Left colon (tissue), 2 donors: ENCODE results near the gene TBC1D9B. TPM values are rescaled to one million over a fixed set of nuclear protein-coding genes. Genes with fewer than 3 reads are reported as not detected.

Source experiments
- ATAC-seq: fragments of 200-7000 bp; cut with Tn5 transposase; one replicate; pipeline ENCODE4 v1.9.1; 2020; ENCODE audit warnings: mild to moderate bottlenecking, moderate library complexity
- DNase-seq, 2 donors: peaks; one replicate each; pipeline ENCODE4 v3.0.0-alpha.2; 2020
- intact Hi-C, 2 donors: fragments of 100-400 bp; cut with DNase I in 1 of 2; cut with micrococcal nuclease in 1 of 2; formaldehyde crosslinking; loops; one replicate each; pipeline versions ENCODE4 v1.11.2 to v1.14.0; 2022; cut with DNase I, micrococcal nuclease
- total RNA-seq, 2 donors: library from RNA; stranded (reverse); fragmentation: NEBNext Ultra II Directional; extraction: Animal tissue kit (Norgen Biotek cat#: 25700); gene quantifications; one replicate each; pipeline ENCODE4 v1.2.1, GENCODE V29; 2021
- donor health status: DM: no; HTN: no; CAD: no.
- donor health status: DM: yes; HTN: yes; CAD: no.

The TBC1D9B gene
- total RNA-seq, 2 donors from 2014 or later = 97.8 to 117 TPM

DNA sequence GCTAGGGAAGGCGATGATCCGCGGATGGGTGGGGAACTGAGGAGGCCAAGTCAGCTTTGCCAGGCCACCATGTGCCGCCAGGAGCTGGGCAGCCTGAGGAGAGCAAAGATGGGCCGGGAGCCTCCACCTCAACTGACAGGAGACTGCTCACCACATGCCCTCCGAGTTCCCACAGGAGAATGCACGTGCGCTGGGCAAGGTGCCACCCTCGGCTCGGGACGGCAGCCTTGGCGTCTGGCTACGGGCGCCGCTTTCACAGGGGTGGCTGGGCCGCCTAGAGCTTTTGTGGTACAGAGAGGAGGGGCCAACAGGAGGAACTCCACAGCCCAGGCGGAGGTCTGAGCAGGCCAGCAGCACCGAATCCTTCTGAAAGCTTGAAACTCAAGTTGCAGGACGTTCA, 5.3 kb upstream of the TBC1D9B start:
- intact Hi-C loops = loop anchor here in 1 of 2 donors (10.0 kb wide), 1 partner anchor 162 kb away; the partner anchor contains the start of gene RNF130
- ATAC-seq = no peak
- no peak for DNase-seq

- DNase-seq (no peak), ATAC-seq (no peak)
- intact Hi-C loops = loop anchor here in 1 of 2 donors (10.0 kb wide), 1 partner anchor 162 kb away; the partner anchor contains the start of gene RNF130
These were observed 4.7 kb upstream of the TBC1D9B start for GRCh38 chr5:179912386-179912785.

DNA sequence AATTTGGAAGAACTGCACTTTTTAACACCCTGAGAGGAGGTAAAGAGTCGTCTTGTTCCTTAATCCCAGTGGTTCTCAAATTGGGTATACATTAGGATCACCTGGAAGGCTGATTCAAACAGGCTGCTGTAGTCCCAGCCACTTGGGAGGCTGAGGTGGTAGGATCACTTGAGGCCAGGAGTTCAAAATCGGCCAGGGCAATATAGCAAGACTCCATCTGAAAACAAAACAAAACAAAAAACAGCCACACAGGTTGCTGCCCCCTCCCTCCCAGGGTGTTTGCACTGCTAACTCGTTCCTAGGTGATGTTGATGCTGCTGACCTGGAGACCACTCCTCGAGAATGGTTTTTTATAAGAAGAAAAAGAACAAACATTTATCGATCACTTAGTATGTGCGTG, 1.5 kb upstream of the TBC1D9B start:
- ATAC-seq = no peak
- intact Hi-C loops = no loop called here
- no peak for DNase-seq

GRCh38 chr5:179908528-179908927, 831 bp upstream of the TBC1D9B start:
- no peak for ATAC-seq
- DNase-seq = peak in 1 of 2 donors; percentile 16
- intact Hi-C loops = no loop called here

DNA sequence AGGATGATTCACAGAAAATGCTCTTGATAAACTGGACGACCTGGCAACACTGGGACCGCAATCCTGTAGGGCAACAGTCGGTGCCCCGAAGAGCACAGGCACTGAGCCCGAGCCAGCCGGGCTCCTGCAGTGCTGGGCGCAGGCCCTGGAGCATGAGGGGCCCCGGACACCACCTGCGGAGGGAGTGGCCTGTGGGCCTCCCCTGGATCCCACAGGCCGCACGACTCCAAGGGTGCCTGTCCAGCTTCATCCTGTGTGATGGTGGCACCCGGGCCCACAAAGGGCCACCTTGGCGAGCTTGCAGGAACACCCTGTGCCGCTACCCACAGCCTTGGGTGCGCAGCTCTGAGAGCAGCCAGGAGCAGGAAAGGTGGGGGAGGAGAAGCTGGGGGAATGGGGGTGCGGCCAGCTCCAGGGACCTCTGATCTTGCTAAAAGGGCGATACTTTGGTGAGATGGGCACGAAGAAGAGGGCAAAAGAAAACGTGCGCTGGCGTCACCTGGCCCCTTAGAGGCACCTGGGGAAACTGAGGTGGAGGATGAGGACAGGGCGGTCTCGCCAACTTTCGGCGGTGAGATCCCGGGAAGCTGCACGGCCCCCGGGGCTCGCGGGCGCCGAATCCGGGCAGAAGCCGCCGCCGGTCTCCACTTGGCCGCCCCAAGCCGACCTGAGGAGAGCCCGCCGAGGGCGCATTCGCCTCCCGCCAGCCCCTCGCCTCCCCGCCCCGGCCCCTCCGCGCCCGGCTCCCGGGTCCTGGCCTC, 722 bp downstream of the TBC1D9B start:
- DNase-seq (peak in 1 of 2 donors; percentile 50), ATAC-seq (peak; percentile 55)
- intact Hi-C loops = no loop called here

GRCh38 chr5:179906294-179906794, 1.4 kb downstream of the TBC1D9B start:
- DNase-seq (no peak), ATAC-seq (no peak)
- intact Hi-C loops = no loop called here

DNA sequence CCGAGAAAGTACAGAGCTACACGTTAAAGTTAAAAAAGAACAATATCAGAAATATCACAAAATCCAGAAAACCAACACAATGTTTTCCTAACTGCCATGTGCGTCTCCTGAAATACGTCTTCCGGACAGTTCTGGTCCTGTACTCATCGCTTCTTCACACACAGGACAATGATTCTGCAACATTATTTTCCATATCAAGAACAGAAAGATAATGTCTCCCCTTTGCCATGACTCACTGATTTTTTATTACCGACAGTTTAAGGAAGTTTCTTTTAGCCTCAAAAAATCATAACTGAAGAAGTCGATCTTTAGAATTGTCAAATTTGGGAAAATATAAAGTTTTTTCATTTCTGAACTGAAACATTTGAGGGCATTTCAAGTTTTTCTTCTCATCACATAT, 2.5 kb downstream of the TBC1D9B start:
- no peak for ATAC-seq
- DNase-seq = no peak
- intact Hi-C loops = no loop called here

DNA sequence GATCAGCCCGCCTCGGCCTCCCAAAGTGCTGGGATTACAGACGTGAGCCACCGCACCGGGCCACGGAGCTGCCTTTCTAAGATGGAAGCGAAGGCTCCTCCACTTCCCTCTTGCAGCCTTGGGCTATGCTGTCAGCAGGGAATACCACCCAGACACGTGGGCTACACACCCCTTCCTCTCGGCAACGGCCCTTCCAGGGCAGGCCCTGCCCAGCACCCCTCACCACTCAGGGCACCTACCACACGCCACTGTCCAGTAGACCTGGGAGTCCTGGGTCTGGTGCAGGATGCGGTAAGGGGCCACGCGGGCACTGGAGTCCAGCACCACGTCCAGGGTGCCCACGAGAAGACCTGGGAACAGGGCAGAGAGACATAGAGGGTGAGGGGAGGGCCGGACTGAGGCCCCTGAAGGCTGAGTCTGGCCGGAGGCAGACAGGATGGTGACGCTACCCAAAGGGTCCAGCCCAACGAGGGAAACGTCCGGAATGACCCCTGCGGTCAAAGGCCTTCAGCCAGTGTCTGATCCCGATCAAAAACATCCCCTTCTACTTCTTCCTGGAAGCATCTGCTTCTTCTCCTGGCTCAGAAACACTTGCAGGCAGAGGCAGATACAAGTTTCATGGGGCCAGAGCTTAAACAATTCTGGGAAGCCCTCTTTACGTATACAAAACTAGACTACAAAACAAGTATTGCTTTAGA, 3.1 kb downstream of the TBC1D9B start:
- ATAC-seq (no peak), DNase-seq (no peak)
- intact Hi-C loops = no loop called here

GRCh38 chr5:179902763-179903158, 4.9 kb downstream of the TBC1D9B start:
- intact Hi-C loops = no loop called here
- DNase-seq (no peak), ATAC-seq (no peak)

DNA sequence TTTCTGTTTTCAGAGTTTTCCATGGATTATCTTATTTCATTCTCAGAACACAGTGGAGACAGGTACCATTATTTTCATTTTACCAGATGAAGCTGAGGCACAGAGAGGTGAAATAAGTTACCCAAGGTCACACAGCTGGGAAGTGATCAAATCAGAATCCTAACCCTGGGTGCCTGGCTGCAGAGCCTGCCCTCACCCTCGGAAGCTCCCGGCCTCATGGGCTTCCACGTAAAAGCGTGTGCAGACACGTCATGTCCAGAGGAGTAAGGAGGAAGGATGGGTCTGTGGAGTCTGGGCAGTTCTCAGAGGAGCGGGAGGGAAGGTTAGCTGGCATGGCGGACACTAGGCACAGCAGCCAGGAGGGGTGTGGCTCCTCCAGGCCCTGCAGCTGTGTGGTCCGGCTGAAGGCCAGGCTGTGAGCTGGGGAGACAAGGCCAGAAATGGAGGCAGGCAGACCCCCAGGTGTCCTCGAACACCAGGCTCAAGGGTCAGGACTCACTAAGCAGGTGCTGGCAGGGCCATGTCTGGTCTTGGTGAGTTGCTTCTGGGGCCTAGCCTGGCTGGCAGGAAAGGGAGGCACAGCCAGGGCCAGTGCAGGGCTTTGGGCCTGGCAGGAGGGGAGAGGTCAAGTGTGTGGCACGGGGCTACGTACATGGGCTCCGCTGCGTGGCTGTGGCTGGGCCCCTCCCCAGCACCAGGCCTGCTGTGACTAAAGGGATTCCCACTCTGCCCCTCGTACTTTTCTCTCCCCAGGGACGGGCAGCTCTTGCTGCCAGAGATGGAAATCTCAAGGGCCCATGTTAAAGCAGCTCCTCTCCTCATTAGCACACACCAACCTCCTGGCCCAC, 5.6 kb downstream of the TBC1D9B start:
- ATAC-seq = no peak
- intact Hi-C loops = no loop called here
- no peak for DNase-seq

GRCh38 chr5:179901462-179901861, 6.2 kb downstream of the TBC1D9B start:
- DNase-seq = no peak
- no peak for ATAC-seq
- intact Hi-C loops = no loop called here

- intact Hi-C loops = no loop called here
- DNase-seq (no peak), ATAC-seq (no peak)
These were observed 7.0 kb downstream of the TBC1D9B start for GRCh38 chr5:179900711-179901110.

GRCh38 chr5:179900206-179900605, 7.5 kb downstream of the TBC1D9B start:
- ATAC-seq (no peak), DNase-seq (no peak)

DNA sequence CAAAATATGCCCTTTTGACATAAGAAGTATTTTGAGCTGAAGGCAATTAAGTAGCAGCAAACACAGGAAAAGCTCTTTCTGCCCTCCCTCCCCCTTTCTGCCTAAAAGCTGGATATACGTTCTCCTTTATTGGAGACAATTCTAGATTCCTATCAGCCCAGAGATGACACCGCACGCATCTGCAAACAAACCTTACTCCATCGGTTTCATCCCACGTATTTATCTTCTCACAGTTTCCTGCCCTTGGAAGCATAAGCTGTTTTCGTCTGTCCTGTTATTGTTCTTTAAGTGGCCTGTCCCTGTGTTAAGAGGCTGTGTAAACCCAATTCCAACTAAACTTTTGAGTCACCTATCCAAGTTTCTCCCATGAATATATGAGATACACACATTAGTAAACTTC, 11.8 kb downstream of the TBC1D9B start:
- ATAC-seq = no peak
- no peak for DNase-seq
- intact Hi-C loops = no loop called here

More at GRCh38 chr5:179900206-179900605, 7.5 kb downstream of the TBC1D9B start:
- intact Hi-C loops = no loop called here

DNA sequence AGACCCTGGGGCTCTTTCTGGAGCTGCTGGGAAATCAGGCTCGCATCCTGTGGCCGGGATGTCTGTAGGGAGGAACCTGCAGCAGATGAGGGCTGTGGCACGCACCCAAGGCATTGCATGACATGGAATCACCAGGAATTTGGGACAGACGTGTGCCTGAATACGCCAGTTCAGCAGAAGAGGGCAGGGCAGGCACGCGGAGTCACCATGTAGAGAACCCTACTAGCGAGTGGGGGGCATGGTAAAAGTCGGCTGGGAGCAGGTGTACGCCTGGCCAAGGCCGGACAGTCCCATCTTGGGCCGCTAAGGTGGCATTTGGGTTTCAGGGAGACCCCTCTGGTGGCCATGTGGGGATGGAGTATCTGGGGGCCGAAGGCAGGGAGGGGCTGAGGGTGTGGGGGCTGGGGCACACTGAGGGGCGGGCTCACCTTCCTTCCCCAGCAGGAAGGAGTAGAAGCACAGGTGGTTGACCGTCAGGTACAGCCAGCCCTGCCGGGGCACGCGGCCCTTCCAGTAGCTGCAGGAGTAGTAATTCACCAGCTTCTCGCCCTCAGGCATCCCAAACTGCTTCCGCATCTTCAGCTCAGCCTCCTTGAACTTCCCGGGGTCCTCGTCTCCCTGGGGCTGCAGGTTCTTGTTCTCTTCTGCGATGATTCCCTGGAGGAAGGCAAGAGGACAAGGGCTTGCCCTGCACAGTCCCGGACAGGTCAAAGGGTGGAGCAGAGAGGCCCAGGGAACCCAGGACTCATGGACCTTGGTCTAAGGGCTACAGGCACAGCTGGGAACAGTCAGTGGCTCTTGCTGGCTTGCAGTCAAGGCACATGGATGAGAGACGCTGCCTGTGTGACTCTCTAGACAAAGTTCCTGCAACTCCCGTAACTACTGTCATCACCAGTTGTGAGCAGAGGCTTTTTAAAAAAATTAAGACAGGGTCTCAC, 13.5 kb downstream of the TBC1D9B start:
- ATAC-seq (peak; percentile 22), DNase-seq (no peak)
- intact Hi-C loops = no loop called here

- ATAC-seq (no peak), DNase-seq (no peak)
- intact Hi-C loops = no loop called here
These were observed 14.4 kb downstream of the TBC1D9B start for GRCh38 chr5:179893076-179893957.

- ATAC-seq (peak; percentile 9), DNase-seq (no peak)
- intact Hi-C loops = no loop called here
These were observed 15.4 kb downstream of the TBC1D9B start for GRCh38 chr5:179892255-179892654.
